OCI-LY7 (cell line): ENCODE measurements around the gene MACROH2A2. TPM values are rescaled to one million over a fixed set of nuclear protein-coding genes. Genes with fewer than 3 reads are reported as not detected.
A peak's percentile ranks its signal among the peaks of the same experiment; 100 is the strongest.

Experiments
- BruUV-seq: library from RNA; stranded (reverse); fragments of 400-500 nt; replicated peaks from 2 replicates; lab custom pipeline; 2021; lab: Mats Ljungman, UMichigan
- CTCF ChIA-PET: fragments of 300-600 bp; sonication (Branson Sonifier 250); formaldehyde crosslinking; loops from one replicate; lab custom pipeline; 2022; ENCODE audit warnings: antibody characterized with exemption; ENCODE audit not compliant: unreplicated experiment; lab: Charles Lee
- POLR2A ChIA-PET: fragments of 300-600 bp; sonication (Branson Sonifier 250); formaldehyde crosslinking; loops from one replicate; lab custom pipeline; 2022; ENCODE audit warnings: antibody characterized with exemption; lab: Charles Lee
- DNase-seq: peaks from one replicate; pipeline ENCODE4 v3.0.0-alpha.2; 2015; ENCODE audit warnings: low spot score
- H2AFZ ChIP-seq: fragments of 200-600 bp; sonication (generic), shearing (Covaris generic); 2 replicates; pipeline ENCODE4 v1.6.1; 2014; ENCODE audit warnings: mild to moderate bottlenecking, antibody characterized with exemption, low read length, moderate library complexity
- H3K27ac ChIP-seq: fragments of 200-600 bp; sonication (generic); 2 replicates; pipeline ENCODE4 v1.5.1; 2014; ENCODE audit warnings: mixed run types, low read depth, mild to moderate bottlenecking, moderate library complexity, low read length, inconsistent platforms; ENCODE audit not compliant: poor library complexity, severe bottlenecking
- H3K36me3 ChIP-seq: fragments of 200-600 bp; sonication (generic); 2 replicates; pipeline ENCODE4 v1.6.1; 2014; ENCODE audit warnings: mild to moderate bottlenecking, antibody characterized with exemption, low read length, moderate library complexity, mixed read lengths; ENCODE audit not compliant: insufficient read depth
- H3K4me1 ChIP-seq: fragments of 200-600 bp; sonication (generic); 2 replicates; pipeline ENCODE4 v1.5.1; 2014; ENCODE audit warnings: mild to moderate bottlenecking, low read length; ENCODE audit not compliant: insufficient read depth, poor library complexity, severe bottlenecking
- H3K4me2 ChIP-seq: fragments of 200-600 bp; sonication (generic); 2 replicates; pipeline ENCODE4 v1.6.1; 2014; ENCODE audit warnings: mild to moderate bottlenecking, low read length
- H3K4me3 ChIP-seq: fragments of 200-600 bp; sonication (generic); 2 replicates; pipeline ENCODE4 v1.5.1; 2014; ENCODE audit warnings: mild to moderate bottlenecking, low read depth, low read length; ENCODE audit not compliant: poor library complexity, severe bottlenecking
- H3K79me2 ChIP-seq: fragments of 200-600 bp; sonication (generic); 2 replicates; pipeline ENCODE4 v1.6.1; 2016; ENCODE audit warnings: low read depth, mild to moderate bottlenecking, low read length, moderate library complexity, mixed read lengths; ENCODE audit not compliant: insufficient read depth
- H3K9me2 ChIP-seq: fragments of 200-600 bp; sonication (generic); 2 replicates; pipeline ENCODE4 v1.6.1; 2016; ENCODE audit warnings: mild to moderate bottlenecking, low read length, mixed read lengths; ENCODE audit not compliant: insufficient read depth
- H3K9me3 ChIP-seq: fragments of 200-600 bp; sonication (generic); 2 replicates; pipeline ENCODE4 v1.6.1; 2014; ENCODE audit warnings: mild to moderate bottlenecking, mixed run types, low read length, mixed read lengths
- H4K20me1 ChIP-seq: fragments of 200-600 bp; sonication (generic); 2 replicates; pipeline ENCODE4 v1.6.1; 2014; ENCODE audit warnings: mild to moderate bottlenecking, antibody characterized with exemption, low read length, moderate library complexity, mixed read lengths; ENCODE audit not compliant: insufficient read depth
- EZH2phosphoT487 ChIP-seq: fragments of 200-600 bp; sonication (generic); IDR thresholded peaks from 2 replicates; pipeline ENCODE4 v1.6.1; 2018; ENCODE audit warnings: low read depth, borderline replicate concordance, mild to moderate bottlenecking, mixed run types, antibody characterized with exemption, low read length, moderate library complexity, mixed read lengths
- intact Hi-C: fragments of 100-400 bp; cut with micrococcal nuclease; formaldehyde crosslinking; loops from one replicate; pipeline ENCODE4 v1.10.0; 2022; ENCODE audit not compliant: unreplicated experiment
- total RNA-seq, 2 experiments: library from RNA; depleted of rRNA in 1 of 2; stranded (reverse); fragments of >200 nt in 1 of 2; shearing (Covaris generic) in 1 of 2; gene quantifications; 2 replicates each; pipeline ENCODE4 v1.2.3, GENCODE V29; 2014 to 2022
- TF ChIP-seq, protein P1 (sequence below): fragments of 200-600 bp; sonication (generic); conservative IDR thresholded peaks from 2 replicates; pipeline ENCODE4 v1.5.1; 2014; ENCODE audit warnings: mild to moderate bottlenecking, antibody characterized with exemption, low read length, moderate library complexity, mixed read lengths

Gene MACROH2A2
- total RNA-seq, 2 experiments from 2014 or later, result not detected

DNA sequence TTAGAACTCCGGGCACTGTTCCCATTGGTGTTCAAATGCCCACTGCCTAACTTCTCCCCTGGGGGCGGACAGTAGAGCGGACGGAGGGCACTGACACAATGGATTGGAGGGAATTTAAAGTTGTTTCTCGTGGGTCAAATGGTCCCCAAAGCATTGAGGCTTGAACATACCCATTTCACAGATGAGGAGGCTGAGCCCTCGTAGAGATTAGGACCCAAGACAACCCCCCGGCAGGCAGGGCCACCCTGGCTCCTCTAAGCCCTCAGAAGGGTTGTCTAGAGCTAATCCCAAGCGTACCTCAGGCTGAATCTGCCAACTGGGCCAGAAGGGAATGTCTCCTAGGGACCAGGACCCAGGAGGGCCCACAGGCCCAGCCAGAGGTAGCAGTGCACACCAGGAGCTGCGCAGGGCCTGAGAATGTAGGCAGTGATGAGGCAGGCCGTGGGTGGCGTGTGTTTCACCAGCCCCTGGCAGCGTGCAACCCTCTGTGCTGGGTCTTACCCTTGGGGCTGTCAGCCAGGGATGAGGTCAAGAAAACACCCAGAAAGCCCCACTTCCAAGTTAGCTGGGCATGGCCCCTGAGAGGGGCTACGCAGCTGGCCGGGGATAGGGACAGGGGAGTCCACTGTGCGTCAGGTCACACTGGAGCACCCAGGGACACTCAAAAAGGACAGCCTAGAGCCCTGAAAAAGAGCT lies 74.2 kb downstream of the MACROH2A2 start:
- TF ChIP-seq, protein P1, sequence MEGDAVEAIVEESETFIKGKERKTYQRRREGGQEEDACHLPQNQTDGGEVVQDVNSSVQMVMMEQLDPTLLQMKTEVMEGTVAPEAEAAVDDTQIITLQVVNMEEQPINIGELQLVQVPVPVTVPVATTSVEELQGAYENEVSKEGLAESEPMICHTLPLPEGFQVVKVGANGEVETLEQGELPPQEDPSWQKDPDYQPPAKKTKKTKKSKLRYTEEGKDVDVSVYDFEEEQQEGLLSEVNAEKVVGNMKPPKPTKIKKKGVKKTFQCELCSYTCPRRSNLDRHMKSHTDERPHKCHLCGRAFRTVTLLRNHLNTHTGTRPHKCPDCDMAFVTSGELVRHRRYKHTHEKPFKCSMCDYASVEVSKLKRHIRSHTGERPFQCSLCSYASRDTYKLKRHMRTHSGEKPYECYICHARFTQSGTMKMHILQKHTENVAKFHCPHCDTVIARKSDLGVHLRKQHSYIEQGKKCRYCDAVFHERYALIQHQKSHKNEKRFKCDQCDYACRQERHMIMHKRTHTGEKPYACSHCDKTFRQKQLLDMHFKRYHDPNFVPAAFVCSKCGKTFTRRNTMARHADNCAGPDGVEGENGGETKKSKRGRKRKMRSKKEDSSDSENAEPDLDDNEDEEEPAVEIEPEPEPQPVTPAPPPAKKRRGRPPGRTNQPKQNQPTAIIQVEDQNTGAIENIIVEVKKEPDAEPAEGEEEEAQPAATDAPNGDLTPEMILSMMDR, result no peak
- TF ChIP-seq EZH2phosphoT487, result no peak
- no TSS peak for BruUV-seq
- intact Hi-C loops, result no loop called here
- H3K9me3 ChIP-seq, result no peaks in the 10 kb centered on the region
- H3K36me3 ChIP-seq, result no peaks in the 10 kb centered on the region
- H3K79me2 ChIP-seq, result no peaks in the 10 kb centered on the region
- CTCF ChIA-PET, result no interaction called here
- H3K27ac ChIP-seq, result no peak overlapping the region
- no peaks in the 10 kb centered on the region for H3K9me2 ChIP-seq
- no peaks in the 10 kb centered on the region for H4K20me1 ChIP-seq
- DNase-seq, result no peak
- no peaks in the 10 kb centered on the region for H3K4me1 ChIP-seq
- POLR2A ChIA-PET, result interaction anchor here (0.5 to 0.7 kb wide), 2 partner anchors 18 to 98 kb away, joined by 3 to 4 read pairs; no protein-coding TSS in a partner anchor
- H2AFZ ChIP-seq, result no peak overlapping the region
- no peak overlapping the region for H3K4me3 ChIP-seq
- H3K4me2 ChIP-seq, result no peak overlapping the region

DNA sequence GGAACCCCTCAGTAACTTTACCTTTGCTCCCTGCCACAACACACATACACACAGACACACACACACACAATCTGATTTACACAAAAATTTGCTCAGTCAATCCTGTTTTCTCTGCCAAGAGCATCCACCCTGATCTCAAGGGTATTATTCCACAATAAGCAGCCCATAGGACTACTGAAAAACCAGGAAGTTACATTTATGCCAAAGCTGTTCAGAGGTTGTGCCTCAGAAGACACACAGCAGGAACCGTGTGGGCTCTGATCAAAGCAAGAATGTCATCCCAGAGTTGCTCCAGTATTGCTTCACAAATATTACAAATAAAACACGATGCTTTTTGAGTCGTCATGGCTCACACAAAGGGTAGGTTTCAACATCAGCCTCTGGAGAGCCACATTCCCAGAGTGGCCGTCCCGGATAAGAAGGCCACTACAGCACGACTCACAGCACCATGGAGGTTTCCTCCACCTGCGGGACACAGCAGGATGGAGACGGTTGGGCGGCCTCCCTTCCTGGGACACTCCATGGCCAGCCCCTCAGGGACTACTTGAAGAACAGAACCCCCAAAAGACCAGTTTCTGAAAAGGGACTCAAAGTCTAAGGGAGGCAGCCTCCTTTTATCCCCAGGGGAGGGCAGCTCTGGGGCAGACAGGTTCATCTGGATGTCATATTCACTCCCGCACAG lies 78.4 kb downstream of the MACROH2A2 start:
- H3K27ac ChIP-seq, result no peak overlapping the region
- peak overlapping the region; percentile 55; the same call in 1 of the 2 replicates for H3K4me2 ChIP-seq
- POLR2A ChIA-PET, result no interaction called here
- no peaks in the 10 kb centered on the region for H3K36me3 ChIP-seq
- no peaks in the 10 kb centered on the region for H3K4me1 ChIP-seq
- H3K4me3 ChIP-seq, result no peak overlapping the region
- intact Hi-C loops, result no loop called here
- CTCF ChIA-PET, result no interaction called here
- DNase-seq, result no peak
- H4K20me1 ChIP-seq, result no peaks in the 10 kb centered on the region
- no peak overlapping the region for H2AFZ ChIP-seq
- H3K79me2 ChIP-seq, result no peaks in the 10 kb centered on the region
- H3K9me2 ChIP-seq, result no peaks in the 10 kb centered on the region
- BruUV-seq, result no TSS peak
- no peaks in the 10 kb centered on the region for H3K9me3 ChIP-seq
- TF ChIP-seq EZH2phosphoT487, result no peak
- TF ChIP-seq, protein P1, result no peak

DNA sequence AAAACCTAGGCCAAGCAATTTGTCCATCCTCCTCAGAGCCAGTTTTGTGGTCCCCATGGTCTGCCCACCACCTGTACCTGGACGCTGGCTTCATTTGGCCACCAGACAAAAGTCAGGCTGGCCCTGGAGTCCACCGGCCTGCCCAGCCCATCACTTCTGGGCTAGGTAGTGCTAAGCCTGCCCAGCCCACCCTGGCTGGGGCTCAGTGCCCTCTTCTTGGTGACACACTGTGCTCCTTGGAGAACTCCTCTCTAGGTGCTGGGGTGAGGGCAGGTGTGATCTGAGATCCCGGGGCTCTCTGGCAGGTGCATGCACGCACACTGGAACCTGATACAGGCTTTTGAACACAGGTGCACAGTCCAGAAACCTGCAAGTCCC lies 78.9 kb downstream of the MACROH2A2 start:
- CTCF ChIA-PET, result no interaction called here
- Histone ChIP-seq H3K4me2 (peak overlapping the region; percentile 55; the same call in 1 of the 2 replicates), H3K4me3 (no peak overlapping the region), H3K4me1 (no peaks in the 10 kb centered on the region), H2AFZ (no peak overlapping the region), H3K9me2 (no peaks in the 10 kb centered on the region), H3K9me3 (no peaks in the 10 kb centered on the region), H4K20me1 (no peaks in the 10 kb centered on the region), H3K79me2 (no peaks in the 10 kb centered on the region), H3K27ac (no peak overlapping the region), H3K36me3 (no peaks in the 10 kb centered on the region)
- BruUV-seq, result no TSS peak
- DNase-seq, result no peak
- POLR2A ChIA-PET, result no interaction called here
- intact Hi-C loops, result no loop called here
- no peak for TF ChIP-seq EZH2phosphoT487
